GM04504 (cell line): ENCODE results near the gene FFAR1.
"Not testable (repeated sequence)": the region's sequence is repeated elsewhere in the genome, so short reads cannot be mapped to it uniquely, and the experiment has no call there.

Source experiments
- DNase-seq: peaks from one replicate; pipeline ENCODE4 v3.0.0-alpha.2; 2012; ENCODE audit warnings: low read depth

The FFAR1 gene

GRCh38 chr19:35362261-35363000 lies 14.7 kb downstream of the FFAR1 start:
- no peak for DNase-seq

GRCh38 chr19:35363001-35363590 lies 15.4 kb downstream of the FFAR1 start:
- DNase-seq, result no peak

DNA sequence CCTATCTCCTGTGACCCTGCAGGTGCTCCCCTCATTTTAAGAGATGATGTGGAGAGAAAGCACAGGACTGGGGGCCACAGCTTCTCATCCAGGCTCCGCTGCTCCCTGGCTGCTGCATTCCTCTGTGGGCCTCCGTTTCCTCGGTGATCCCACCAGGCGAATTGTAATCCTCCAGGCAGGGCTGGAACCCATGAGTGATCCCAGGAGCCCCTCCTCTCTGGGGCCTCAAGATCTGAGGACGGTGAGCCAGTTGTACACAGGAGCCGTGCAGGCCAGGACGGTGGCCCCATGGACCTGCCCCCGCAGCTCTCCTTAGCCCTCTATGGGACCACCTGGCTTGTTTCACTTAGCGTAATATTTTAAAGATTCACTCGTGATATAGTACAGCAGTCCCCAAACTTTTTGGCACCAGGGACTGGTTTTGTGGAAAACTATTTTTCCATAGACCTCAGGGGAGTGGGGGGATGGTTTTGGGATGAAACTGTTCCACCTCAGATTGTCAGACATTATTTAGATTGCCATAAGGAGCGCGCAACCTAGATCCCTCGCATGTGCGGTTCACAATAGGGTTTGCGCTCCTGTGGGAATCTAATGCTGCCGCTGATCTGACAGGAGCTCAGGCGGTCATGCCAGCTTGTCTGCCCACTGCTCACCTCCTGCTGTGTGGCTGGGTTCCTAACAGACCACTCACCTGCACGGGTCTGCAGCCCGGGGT lies 16.2 kb downstream of the FFAR1 start:
- DNase-seq, result no peak

DNA sequence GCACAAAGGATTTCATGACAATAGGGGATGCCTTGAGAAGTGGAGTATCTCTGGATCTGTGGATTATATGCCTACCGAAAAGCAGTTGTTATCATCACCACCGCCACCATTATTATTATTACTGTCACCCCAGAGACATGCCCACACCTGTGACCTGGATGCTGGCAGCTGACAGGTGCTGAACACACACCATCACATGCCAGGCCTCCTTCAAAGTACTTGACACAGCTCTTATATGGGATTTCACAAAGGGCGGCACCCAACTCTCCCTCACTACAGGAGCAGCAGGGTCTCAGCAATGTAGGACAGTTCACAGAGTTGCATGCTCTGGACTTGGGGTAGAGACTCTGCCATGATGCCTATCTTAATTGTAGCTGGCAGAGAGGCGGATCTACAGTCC lies 17.6 kb downstream of the FFAR1 start:
- DNase-seq, result no peak

- no peak for DNase-seq
Measured at GRCh38 chr19:35368378-35368777, 20.7 kb downstream of the FFAR1 start.

- DNase-seq, result no peak
Measured at GRCh38 chr19:35369522-35369921, 21.8 kb downstream of the FFAR1 start.

- no peak for DNase-seq
Measured at GRCh38 chr19:35370722-35371121, 23.0 kb downstream of the FFAR1 start, which contains the start of gene GPR42. TSS of gene GPR42 (plus strand) at chr19:35371068. CDS start at chr19:35371360, 292 bp downstream.

DNA sequence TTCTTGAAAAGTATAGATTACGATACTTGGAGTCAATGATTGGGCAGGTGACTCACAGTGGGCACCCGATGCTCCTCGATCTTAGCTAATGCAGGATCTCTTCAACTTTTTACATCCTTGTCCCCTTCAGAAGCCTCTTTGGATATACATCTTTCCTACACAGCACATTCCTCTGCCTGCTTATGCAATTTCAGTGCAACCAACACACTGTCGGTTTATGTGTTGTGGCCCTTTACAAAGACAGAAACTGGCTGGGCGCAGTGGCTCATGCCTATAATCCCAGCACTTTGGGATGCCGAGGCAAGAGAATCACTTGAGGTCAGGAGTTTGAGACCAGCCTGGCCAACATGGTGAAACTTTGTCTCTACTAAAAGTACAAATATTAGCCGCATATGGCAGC lies 25.8 kb downstream of the FFAR1 start:
- DNase-seq, result no peak

DNA sequence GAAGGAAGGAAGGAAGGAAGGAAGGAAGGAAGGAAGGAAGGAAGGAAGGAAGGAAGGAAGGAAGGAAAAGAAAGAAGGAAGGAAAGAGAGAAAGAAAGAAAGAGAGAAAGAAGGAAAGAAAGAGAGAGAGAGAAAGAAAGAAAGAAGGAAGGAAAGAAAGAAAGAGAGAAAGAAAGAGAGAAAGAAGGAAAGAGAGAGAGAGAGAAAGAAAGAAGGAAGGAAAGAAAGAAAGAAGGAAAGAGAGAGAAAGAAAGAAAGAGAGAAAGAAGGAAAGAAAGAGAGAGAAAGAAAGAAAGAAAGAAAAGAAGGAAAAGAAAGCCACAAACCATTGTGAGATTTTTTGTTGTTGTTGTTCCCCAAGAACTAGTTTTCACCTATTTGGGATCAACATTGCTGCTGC lies 26.3 kb downstream of the FFAR1 start:
- DNase-seq, result not testable (repeated sequence)

DNA sequence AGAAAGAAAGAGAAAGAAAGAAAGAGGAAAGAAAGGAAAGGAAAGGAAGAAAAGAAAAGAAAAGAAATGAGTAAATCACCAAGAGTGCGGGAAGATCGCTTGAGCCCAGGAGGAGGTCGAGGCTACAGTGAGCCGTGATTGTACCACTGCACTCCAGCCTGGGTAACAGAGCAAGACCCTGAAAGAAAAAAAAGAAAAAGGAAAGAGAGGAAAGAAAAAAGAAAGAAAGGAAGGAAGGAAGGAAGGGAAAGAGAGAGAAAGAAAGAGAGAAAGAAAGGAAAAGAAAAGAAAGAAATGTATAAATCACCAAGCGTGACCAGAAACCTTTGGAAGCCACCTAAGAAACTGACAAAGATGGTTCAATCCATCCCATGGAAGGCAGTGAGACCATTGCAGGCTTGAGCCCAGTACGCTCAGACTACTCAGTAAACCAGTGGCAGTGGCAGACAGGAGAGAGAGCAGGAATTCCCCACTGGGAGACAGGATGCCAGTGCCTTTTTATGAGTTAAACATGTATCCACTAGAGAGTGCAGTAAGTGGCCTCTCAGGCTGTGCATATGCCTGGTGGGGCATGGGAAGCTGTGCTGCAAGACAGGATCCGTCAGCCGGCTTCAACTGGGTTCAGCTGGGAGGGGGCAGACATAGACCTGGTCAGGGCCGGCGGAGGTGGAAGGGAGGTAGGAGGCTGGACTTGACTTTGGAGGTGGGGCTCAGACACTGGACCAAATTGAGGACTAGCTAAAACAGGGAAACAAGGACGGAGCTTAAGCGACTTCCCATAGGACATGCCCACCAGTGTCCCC lies 28.0 kb downstream of the FFAR1 start:
- DNase-seq, result no peak

GRCh38 chr19:35377656-35378055 lies 30.0 kb downstream of the FFAR1 start:
- DNase-seq, result no peak

DNA sequence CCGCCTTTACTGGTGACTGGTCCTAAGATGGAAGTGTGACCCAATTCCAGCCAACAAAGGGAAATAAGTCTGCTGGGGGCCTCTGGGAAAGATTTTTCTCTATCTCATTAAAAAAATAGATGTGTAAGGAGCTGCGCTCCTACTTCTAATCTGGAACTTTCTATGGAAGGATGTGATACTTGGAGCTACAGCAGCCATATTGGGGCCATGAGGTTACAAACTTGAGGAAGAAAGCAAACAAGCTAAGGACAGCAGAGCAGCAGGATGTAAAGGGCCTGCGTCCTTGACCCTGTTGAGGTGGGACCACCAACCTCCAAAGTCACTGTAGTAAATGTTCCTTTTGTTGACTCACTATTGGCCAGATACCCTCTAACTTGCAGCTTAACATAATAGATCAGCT lies 30.7 kb downstream of the FFAR1 start:
- DNase-seq, result no peak

DNA sequence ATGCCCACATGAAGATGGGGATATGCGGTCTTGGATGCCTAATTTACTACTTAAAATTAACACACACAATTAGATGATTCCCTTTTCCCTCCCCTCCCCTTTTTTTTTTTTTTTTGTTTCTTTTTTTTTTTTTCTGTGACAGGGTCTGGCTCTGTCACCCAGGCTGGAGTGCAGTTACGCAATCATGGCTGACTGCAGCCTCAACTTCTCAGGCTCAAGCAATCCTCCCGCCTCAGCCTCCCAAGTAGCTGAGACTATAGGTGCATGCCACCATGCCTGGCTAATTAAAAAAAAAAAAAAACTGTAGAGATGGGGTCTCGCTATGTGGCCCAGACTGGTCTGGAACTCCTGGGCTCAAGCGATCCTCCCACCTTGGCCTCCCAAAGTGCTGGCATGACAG lies 31.8 kb downstream of the FFAR1 start:
- not testable (repeated sequence) for DNase-seq

GRCh38 chr19:35379992-35380391 lies 32.3 kb downstream of the FFAR1 start:
- DNase-seq, result no peak

- DNase-seq, result no peak
Measured at GRCh38 chr19:35380450-35381124, 32.9 kb downstream of the FFAR1 start.

- DNase-seq, result no peak
Measured at GRCh38 chr19:35381318-35381717, 33.6 kb downstream of the FFAR1 start.

DNA sequence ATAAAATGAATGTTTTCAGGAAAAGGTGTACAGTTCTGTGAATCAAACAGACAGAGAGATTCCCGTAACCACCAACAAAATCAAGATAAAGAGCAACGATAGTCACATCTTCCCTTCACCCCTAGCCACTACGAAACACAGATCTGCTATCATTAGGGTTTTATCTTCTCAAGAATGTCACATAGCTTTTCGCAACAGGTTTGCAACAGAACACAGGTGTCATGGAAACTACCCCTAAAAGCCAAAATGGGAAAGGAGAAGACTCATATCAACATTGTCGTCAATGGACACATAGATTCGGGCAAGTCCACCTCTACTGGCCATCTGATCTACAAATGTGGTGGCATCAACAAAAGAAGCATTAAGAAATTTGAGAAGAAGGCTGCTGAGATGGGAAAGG lies 34.2 kb downstream of the FFAR1 start:
- DNase-seq, result no peak

GRCh38 chr19:35383536-35383935 lies 35.8 kb downstream of the FFAR1 start:
- no peak for DNase-seq

DNA sequence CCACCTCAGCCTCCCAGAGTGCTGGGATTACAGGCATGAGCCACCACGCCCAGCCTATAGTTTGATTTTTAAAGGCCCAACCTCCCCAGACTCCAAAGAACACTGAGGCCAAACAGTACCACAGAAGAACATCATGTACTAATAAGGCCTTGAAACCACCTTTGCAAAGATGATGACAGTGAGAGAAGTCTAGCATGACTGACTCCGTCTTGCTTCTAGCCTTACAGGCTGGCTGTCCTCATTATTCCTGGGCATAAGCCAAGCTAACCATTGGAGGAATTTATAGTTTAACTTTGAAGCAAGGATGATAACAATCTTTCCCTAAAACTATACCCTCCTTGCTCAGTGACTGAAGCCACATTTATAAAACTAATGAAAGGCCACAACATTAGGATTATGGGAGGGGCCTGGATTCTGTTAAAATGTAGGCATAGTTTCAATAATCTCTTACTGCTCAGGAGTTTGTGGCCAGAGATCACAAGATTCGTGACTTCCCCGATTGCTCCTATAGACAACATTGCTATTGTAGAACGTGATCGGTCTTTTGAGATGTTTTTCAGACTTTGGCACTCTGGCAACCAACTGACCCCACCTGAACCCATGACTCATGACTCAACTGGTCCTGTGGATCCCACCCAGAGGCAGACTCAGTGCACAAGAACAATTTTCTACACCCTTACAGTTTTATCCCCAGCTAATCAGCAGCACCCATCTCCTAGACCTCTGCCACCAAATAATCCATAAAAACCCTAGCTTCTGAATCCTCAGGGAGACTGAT lies 40.8 kb downstream of the FFAR1 start:
- DNase-seq, result no peak

DNA sequence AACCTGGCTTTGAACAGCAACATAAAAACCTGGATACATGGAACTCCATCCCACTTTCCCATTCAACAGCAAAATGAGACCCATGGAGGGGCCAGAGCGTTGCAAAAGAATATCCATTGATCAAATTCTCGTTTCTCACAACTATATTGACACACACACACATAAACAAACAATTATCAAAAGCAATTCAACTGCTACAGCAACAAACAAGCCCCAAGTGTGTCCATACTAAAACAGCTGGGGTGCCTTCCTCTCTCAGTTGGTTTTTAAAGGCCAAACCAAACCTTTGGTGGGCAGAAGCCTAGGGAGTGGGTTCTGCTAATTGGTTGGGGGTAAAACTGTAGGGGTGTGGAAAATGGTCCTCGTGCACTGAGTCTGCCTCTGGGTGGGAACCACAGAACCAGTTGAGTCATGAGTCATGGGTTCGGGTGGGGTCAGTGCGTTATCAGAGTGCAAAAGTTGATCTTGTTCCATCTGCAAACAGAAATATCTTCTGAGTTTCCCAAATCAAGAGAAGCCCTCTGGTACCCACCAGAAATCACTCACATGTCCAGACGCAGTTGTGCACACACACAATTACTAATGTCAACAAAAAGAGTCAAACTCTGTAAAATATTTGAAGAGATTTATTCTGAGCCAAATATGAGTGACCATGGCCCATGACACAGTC lies 41.6 kb downstream of the FFAR1 start:
- no peak for DNase-seq
